T-helper 2 cell (primary cell): ENCODE measurements around the gene CAPN13.

Experiments used
- DNase-seq, 5 experiments: peaks; one replicate each; pipeline versions ENCODE4 v3.0.0 to v3.0.0-alpha.2; 2012 to 2022

CAPN13 gene

DNA sequence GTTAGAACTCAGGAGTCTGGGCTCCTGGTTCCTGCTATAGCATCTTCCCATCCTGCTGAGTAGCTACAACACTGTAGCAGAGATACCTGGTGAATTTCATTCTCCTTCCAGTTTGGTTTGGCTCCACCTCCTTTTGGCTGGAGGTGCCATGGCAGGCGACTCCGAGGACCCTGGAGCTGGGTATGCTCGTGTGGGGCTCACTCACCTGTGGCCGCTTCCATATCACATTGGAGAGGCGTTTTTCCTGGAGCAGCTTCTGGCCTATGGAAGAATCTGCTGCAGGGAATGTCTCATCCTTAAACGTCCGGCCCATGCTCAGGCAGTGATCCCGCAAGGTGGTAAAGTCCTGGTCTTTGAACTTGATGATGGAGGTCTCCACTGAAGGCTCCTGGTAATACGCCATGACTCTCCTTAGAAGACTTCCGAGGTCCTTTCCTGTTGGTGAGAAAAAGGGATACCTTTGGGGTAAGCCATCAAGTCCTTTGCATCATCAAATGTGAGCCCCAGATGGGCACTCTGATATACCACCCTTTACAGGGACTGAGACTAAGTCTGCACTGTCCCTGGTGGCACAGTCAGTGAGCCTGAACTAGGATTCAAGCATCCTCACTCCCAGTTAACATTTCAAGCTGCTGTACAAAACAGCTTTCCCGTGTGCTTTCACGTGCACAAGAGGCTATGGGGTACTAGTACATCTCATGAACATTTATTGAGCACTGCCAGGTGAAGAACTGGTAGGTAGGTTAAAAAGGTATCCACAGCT, 20.1 kb downstream of the CAPN13 start:
- DNase-seq = no peak

DNA sequence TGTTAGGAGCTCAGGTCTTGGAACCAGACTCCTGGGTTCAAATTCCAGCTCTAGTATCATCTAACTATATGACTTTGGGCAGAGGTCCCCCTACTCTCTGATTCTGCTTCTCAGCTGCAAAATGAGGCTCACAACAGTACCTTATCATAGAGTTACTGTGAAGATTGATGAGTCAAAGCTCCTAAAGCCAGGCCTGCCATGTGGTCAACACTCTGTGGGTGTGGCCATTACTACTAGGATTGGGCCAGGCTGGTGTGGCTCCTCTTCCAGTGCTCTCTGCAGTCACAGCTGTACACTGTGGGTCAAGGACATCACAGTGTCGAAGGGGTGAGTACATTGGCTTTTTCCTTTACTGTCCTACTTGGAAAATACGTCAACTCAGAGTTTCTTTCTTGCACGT, 22.6 kb downstream of the CAPN13 start:
- DNase-seq = no peak

DNA sequence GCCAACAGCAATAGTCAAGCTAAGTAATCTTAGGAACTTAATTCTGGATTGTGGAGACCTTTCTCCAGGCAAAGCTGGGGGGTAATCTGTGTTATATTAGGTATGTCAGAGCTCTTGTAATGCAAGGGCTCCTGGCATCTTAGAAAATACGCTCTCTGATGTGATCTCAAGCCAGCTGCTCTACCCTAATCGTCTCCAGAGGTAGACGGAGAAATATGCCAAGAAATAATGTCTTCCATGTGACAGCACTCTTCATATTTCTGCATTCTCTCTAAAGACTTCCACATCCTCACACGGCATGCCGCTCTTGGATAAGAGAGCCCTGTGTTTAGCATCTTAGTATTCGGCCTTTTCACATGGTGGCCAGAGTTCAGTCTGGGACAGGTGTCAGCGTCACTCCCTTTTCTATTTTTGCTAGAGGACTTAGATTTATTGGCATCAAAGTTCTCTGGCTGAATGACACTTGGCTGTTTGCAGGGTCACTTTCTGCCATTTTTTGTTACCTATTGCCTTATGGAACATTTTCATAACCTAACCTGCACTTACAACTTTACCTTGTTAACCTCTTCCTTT, 25.2 kb downstream of the CAPN13 start:
- DNase-seq = no peak

DNA sequence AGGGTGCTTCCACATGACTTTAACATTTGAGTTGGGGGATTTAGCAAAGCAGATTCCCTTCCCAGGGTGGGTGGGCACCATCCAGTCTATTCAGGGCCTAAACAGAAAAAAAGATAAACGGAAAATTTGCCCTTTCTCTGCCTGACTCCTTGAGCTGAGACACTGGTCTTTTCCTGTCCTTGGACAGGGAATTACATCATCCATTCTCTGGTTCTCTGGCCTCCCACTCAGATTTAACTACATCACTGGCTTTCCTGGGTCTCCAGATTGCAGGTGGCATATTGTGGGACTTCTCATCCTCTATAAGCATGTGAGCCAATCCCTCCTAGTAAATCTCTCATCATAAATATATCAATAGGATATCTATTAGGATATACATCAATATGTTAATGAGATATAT, 25.8 kb downstream of the CAPN13 start:
- no peak for DNase-seq

GRCh38 chr2:30780776-30781330, 26.4 kb downstream of the CAPN13 start:
- no peak for DNase-seq

DNA sequence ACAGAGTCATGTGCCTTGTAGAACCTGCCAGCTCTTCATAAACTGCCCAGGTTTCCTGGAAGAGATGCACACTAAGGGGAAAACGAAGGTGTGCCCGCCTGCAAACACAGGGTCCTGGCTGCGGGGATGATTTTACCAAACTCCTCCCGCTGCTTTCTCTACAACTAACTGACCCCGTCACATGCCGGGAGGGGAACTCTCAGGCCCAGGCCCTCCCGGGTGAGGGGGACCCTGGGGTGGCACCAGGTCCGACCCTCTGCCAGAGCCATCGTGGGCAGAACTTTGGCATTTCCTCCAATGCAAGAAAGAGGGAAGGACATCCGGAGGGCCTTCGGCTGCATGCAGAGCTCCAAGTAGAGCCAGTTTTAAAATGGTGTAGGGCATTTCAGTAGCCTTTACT, 28.6 kb downstream of the CAPN13 start:
- DNase-seq = no peak

DNA sequence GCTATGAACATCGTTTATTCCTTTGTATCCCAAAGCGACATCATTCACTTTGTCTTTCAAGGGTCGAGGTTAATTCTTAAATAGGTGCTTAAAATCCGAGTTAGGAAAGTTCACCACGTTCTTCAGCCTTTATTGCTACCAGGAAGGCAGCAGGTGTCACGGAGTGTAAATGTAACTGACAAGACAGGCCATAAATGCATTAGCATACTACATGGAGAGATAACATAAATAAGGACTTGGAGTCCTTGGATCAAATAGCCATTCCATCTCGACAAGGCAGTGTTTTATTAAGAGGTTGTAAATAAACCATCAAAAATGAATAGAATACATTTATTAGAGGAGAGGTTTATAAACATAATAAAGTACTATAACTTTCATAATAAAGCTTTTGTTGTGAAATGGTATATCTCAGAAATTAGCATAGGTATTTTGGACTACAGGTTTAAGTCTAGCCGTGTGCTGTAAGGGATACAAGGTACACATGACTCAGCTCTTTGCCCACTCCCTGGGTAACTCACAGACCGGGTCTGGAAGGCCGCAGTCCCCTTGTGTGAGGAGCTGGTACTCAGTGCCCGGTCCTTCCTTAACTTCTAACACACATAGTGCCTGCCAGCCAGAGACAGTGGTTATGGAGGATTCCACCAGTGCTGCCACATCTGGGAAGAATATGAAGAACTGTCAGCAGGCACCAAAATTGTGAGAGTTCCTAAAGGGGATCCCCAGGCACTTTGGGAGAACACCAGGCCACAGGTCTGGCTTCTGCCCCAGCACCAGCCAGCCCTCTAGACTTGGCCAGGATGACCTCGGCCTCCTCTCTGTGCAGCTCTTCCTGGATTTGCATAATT, 29.4 kb downstream of the CAPN13 start:
- no peak for DNase-seq

- DNase-seq = no peak
These were observed 30.2 kb downstream of the CAPN13 start for GRCh38 chr2:30776831-30777635.

GRCh38 chr2:30775833-30776232, 31.4 kb downstream of the CAPN13 start:
- DNase-seq = no peak

- no peak for DNase-seq
These were observed 35.1 kb downstream of the CAPN13 start for GRCh38 chr2:30772021-30772705.

GRCh38 chr2:30770816-30771576, 36.2 kb downstream of the CAPN13 start:
- DNase-seq = no peak

DNA sequence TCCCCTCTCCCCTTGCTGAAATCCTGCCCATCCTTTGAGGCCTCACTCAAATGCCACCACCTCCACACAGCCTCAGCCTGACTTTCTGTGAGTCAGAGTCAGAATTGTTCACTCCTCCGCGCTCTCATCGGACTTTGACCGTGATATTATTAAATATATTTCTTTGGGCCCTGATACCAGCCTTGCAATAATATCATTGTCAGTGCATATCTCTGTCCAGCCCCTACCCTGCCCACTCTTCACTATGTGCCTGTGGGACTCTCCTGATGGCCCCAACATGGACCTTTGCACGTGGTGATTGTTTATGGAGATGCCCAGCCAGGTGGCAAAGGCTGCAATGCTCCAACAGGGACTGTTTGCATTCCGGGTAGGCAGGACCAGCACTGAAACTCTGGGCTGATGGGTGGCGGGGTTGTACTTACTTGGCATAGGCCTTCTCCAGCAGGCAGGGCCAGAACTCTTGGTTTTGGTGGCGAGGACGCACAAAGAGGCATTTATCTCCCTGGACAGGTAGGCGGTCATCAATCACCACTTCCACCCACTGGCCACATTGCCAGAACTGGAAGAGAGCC, 37.3 kb downstream of the CAPN13 start:
- DNase-seq = no peak

GRCh38 chr2:30769481-30769780, 37.8 kb downstream of the CAPN13 start:
- no peak for DNase-seq

DNA sequence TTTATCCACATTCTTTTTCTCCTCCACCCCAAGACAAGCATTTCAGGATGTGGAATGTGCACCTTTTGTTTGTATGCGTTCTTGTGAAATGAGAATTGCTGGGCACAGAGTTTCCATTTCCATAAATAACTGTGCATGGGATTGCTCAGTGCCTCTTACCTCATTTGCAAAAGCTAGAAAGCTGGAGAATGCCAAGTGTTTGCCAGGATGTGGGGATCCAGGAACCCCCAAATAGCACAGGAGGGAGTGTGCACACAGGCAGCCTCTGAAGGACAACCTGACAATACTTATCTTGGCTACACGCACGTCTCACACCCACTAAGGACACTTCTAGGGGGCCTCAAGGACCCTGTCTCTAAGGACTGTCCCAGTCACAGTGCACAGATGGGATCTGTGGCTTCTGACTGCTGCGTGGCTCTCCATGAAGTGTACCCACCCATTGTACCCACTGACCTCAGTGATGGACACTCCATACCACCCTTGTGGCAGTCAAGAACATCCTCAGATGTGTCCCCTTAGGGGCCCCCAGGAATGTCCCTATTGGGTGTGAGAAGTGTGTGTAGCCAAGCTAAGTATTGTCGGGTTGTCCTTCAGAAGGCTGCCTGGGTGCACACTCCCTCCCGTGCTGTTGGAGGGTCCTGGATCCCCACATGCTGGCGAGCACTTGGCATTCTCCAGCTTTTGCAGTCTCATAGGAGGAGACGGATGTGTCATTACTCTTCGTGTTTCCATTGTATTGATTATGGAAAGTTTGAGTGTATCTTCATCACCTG, 38.4 kb downstream of the CAPN13 start:
- DNase-seq = no peak

DNA sequence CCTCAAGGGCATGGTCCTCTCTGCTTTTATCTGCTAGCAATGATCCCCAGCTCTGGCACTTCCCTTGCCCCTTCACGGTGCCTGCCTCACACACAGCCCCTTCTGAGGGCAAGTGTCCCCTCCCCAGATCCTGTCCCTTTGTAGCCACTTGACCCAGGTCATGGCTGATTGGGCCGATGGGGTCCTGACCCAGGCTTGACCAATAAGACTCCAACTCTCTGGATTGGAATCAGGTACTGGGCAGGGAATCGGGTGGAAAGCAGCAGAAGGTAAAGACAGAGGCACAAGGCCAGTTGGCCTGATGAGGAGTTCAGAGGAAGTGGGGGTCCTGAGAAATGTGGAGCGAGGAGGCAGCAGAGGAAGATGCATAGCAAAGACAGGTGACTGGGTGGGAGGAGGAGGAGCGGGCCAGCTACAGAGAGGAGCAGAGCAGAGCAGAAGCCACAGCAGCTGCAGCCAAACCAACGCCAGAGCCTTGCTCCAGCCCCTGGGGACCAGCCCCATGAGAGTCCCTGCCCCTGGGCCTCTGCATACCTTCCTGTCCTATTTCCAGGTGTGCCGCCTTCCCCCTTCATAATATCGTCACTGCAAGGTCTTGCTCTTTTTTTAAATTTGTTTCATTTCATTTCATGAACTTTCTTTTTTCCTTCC, 39.1 kb downstream of the CAPN13 start:
- no peak for DNase-seq

- no peak for DNase-seq
These were observed 40.6 kb downstream of the CAPN13 start for GRCh38 chr2:30766666-30767065.

GRCh38 chr2:30765876-30766470, 41.3 kb downstream of the CAPN13 start:
- no peak for DNase-seq

DNA sequence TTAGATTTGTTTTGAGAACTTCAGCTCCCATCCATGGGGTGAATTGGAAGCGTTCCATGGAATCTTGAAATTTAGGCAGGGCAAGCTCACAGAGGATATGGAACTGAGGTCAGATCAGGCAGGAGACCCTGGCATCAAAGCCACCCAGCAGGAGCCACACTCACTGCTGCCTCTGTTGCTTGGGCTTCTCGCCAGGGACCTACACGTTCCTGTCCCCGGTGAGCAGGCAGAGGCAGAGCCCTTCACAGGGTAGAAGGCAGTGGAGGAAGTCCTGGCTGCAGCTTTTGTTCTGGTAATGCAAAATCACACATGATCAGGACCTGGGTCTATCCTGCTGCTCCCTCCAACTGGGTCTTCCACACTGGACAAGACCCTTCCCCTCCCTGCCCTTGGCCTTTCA, 42.1 kb downstream of the CAPN13 start:
- no peak for DNase-seq
